NCI-H2227 (cell line): ENCODE measurements around the gene ATL3.
A peak's percentile ranks its signal among the peaks of the same experiment; 100 is the strongest.
"Not testable (repeated sequence)": the region's sequence is repeated elsewhere in the genome, so short reads cannot be mapped to it uniquely, and the experiment has no call there.

Source experiments
- DNase-seq: peaks from one replicate; lab custom pipeline; 2025; ENCODE audit not compliant: unreplicated experiment; lab: John Stamatoyannopoulos, UW

Gene ATL3

GRCh38 chr11:63682066-63683021, 11.2 kb upstream of the ATL3 start:
- peak; percentile 56 for DNase-seq

DNA sequence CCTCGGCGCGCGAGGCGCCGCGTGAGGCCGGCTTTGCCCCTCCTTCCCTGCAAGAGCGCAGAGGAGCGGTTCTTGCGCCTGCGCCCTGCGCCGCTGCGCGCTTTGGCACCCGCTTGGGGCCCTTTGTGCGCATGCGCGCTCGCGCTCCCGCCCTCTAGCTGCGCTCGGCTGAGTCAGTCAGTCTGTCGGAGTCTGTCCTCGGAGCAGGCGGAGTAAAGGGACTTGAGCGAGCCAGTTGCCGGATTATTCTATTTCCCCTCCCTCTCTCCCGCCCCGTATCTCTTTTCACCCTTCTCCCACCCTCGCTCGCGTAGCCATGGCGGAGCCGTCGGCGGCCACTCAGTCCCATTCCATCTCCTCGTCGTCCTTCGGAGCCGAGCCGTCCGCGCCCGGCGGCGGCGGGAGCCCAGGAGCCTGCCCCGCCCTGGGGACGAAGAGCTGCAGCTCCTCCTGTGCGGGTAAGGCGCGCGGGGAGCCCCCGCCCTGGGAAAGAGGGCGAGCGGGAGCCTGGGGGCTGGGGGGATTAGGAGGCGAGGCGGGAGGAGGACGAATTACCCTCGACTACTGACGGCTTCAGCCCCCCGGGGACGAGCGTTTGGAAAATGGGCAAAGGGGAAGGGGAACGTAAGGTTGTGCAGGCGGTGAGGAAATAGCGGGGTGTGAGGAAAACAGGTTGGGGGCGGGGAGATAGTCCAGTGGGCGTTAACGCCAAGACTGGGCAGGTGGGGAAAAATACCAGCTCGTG, 10.3 kb upstream of the ATL3 start, which contains the start of gene RTN3:
Gene RTN3, plus strand, starts transcription at position 180 of the 745 bp plus-strand sequence. Its CDS starts 137 bp downstream, at position 317.
- DNase-seq = peak; percentile 99

DNA sequence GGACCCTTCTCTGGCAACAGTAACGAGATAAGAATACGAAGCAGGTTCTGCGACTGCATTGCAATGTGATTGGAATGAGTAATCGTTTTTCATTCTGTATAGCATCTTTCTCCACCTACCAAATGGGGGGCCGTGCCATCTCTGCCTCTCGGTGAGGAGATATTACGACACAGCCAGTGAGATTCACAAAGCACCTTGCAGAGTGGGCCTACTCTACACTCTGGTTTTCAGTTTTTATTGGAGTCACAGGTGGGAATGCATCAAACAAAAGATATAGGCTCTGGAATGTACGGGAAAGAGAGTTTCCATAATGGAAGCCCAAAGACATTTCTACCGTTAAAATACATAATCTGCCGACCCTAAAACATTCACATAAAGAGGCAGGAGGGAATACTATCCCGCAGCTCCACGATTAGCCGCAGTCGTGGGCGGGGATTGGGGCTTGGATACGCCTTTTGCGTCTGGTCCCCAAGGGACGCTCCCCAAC, 9.7 kb upstream of the ATL3 start:
- peak; percentile 88 for DNase-seq

GRCh38 chr11:63673579-63673978, 2.4 kb upstream of the ATL3 start:
- DNase-seq = no peak

DNA sequence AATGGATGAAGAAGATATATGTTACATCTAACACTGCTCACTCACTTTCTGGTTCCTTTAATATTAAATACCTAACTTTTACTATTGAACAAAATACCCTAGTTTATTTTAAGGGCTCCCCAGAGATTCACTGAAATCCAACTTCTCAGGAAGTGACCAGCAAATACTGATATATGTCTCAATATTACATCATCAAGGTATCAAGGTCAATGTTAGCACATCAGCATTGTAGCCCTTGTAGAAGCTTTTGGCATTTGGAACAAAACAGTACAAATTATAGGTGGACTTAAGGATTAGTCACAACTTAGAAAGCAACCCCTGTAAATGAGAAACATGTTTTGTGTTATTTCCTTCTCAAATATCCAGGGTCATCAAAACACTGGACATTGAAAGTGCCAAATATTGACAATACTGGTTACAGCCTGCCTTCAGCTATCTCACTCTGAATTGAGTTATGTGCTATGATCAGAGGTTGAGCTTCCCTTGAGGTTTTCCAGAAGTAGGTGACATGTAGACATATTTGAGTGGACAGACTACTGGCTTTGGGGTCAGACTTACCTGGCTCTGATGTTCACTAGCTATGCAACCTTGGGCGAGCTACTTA, 1.9 kb upstream of the ATL3 start:
- no peak for DNase-seq

- no peak for DNase-seq
Measured at GRCh38 chr11:63672156-63672463, 934 bp upstream of the ATL3 start.

DNA sequence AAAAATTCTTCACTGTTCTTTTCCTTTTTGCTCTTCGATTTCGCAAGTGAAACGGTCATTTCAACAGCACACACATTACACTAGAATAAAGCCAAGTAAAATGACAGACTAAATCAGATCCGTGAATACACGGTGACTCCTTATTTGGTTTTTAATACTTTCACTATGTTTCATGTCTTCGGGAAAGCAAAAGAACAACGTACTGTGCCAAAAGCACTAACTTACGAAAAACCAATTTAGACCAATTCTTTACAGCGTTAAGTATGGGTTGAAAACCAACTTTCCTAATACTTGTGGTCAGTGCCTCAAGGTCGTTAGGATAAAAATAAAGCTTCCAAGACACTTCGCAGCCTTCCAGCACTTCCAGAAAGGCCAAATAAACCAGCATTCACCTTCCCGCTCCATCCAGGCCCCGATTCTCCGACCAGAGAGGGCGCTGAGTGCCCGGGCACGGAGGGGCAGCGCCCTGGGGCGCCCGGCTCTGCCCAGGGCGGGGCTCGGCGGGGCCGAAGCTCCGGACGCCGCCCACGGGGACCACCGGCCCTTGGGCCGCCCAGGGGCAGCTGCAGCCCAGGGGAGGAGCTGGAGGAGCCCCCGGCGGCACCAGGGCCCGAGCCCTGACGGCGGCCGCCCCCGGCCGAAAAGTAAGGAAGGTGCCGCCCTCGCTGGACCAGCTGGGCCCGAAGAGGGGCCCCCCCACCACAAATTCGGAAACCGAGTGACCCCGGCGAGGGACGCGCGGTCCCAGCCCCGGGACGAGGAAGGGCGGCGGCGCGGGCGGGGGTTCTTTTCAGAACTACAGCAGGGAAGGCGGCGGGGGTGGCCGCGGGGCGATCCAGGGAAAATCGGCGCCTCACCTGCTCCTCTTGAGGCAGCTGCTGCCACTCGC, 499 bp downstream of the ATL3 start:
- DNase-seq = peak; percentile 72

DNA sequence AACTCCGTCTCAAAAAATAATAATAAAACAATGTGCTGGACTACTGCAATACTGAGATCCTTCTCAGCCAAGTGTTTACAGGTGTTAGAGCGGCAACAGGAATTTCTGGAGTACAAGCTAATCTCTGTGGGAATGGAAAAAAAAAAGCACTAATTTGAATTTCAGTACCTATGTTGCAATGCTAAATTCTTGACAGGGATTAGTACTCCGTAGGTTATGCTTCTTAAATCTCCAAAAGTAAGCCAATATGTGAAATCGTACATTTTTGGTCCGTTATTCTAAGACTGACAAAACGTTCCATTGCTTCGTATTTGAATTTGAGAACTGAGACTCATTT, 1.1 kb downstream of the ATL3 start:
- DNase-seq = no peak

GRCh38 chr11:63667995-63668795, 3.0 kb downstream of the ATL3 start:
- DNase-seq = no peak

DNA sequence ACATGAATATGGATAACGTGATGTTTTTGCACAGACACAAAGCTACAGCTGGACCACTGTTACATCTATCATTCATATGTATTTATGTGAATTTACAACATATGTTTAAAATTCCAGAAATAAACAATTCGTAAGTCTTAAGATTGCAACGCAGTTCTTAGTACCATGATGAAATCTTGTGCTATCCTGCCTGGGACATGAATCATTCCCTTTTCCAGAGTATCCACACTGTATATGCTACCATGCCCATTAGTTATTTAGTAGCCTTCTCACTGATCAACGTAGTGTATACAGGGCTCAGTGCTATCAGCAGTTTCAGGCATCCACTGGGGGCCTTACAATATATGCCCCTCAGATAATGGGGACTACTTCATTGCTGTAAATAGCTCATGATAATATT, 4.3 kb downstream of the ATL3 start:
- DNase-seq = no peak

DNA sequence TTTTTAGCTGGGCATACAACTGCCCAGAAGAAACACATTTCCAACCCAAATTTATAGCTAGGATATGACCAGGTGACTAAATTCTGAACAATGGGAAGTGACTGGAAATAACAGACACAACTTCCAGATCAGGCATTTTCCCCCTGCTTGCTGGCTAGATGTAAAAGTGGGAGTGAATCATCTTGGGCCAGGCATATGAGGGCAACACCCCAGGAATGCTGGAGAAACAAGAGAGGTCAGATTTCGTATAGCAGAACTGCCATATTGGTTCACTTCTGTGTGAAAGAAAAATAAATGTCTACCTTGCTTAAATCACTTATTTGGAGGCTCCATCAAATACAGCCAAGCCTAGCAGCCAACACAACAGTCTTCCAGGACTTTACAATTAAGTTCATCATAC, 7.4 kb downstream of the ATL3 start:
- no peak for DNase-seq

DNA sequence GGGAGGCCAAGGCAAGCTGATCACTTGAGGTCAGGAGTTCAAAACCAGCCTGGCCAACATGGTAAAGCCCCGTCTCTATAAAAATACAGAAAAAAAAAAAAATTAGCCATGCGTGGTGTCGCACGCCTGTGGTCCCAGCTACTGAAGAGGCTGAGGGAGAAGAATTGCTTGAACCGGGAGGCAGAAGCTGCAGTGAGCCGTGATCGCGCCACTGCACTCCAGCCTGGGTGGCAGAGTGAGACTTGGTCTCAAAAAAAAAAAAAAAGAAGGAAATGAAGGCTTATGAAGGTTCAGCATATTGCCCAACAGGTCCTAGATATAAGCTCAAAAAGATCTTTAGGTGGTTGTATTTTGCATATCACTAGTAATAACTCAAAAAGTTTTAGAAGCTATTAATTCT, 10.2 kb downstream of the ATL3 start:
- no peak for DNase-seq

DNA sequence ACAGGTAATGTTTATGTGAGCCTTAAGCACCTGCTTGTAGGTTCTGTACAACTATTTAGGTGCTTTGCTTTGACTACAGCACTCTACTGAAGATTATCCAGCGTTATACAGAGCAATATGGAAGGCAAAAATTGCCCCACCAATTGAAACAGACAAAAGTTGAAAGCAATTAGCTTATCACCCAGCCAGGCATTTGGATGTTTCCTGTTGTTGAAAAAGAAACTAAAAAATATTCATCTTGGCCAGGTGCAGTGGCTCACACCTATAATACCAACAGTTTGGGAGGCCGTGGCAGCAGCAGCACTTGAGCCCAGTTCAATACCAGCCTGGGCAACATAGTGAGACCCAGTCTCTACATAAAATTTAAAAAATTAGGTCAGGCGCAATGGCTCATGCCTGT, 18.5 kb downstream of the ATL3 start:
- no peak for DNase-seq

- DNase-seq = no peak
Measured at GRCh38 chr11:63643205-63643604, 28.0 kb downstream of the ATL3 start.

- no peak for DNase-seq
Measured at GRCh38 chr11:63641727-63642126, 29.4 kb downstream of the ATL3 start.

DNA sequence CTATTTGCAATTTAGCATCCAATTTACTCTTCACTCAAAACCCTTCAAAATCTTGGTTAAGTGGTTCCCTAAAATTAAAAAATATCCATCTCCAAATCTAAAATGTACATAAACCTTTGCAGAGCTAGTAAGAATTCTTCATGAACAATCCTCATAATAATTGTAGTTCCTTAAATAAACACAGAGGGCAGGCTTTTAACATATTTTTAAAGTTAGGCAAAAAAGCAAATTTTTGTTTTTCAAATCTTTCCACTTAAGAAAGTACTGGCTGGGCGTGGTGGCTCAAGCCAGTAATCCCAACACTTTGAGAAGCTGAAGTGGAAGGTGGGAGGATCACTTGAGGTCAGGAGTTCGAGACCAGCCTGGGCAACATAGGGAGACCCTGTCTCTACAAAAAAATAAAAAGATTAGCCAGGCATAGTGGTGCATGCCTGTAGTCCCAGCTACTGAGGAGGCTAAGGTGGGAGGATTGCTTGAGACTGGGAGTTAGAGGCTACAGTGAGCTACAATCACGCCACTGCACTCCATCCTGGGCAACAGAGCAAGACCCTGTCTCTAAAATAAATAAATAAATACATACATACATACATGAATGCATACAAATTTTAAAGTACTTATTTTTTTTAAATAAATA, 31.9 kb downstream of the ATL3 start:
- DNase-seq = no peak

DNA sequence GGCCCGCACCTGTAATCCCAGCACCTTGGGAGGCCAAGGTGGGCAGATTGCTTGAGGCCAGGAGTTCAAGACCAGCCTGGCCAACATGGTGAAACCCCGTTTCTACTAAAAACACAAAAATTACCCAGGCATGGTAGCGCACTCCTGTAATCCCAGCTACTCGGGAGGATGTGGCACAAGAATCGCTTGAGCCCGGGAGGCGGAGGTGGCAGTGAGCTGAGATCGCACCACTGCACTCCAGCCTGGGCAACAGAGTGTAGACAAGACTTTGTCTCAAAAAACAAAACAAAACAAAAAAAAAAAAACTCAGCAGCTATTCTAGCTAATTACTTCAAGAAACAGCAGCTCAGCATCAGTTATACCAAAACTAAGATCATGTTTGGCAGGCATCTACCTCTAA, 32.7 kb downstream of the ATL3 start:
- DNase-seq = not testable (repeated sequence)

- DNase-seq = peak; percentile 72
Measured at GRCh38 chr11:63635762-63636465, 35.3 kb downstream of the ATL3 start.

DNA sequence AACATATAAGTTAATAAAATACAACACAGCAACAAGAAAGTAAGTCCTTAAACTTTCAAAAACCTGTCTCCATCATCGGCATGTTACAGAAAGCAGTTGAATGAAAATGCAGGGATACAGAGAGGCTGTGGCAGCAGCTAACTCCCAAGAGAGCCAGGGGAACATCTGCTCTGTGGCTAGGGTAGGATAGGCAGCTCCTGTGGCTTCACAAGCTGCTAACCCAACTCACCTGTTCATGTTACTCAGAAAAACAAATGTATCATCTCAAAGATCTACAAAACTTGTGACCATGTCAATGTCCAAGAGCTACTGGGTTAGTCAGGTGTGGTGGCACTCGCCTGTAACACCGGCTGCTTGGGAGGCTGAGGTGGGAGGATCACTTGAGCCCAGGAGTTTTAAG, 41.8 kb downstream of the ATL3 start:
- no peak for DNase-seq
